ENCODE data around the gene ZNF677. TPM values are rescaled to one million over a fixed set of nuclear protein-coding genes. Genes with fewer than 3 reads are reported as not detected.
A peak's percentile ranks its signal among the peaks of the same experiment; 100 is the strongest.
"Not testable (repeated sequence)": the region's sequence is repeated elsewhere in the genome, so short reads cannot be mapped to it uniquely, and the experiment has no call there.

Gene ZNF677
- 10 to 100 TPM in 4 of 6 experiments, 1 to 10 TPM in 2; 7.6 to 17.1 (median 14.9) TPM for total RNA-seq (2021; fragmentation: NEBNext Ultra II Directional; extraction: Animal tissue kit (Norgen Biotek cat#: 25700))
- long read RNA-seq, partial matches to known transcripts, result 1 of 6 reads
- long read RNA-seq, other reads (novel, unspliced or antisense), result 1 of 6 reads

- Mint-ChIP-seq H3K4me1 (ENCODE audit: low read depth) (peaks cover 6% of the 10 kb centered on the region), H3K9me3 (peaks cover 52% of the 10 kb centered on the region), H3K4me3 (peak within 1 kb of the TSS; percentile 88), H3K27ac (peak within 1 kb of the TSS; percentile 56), H3K36me3 (ENCODE audit: low read depth) (peaks cover 38% of the 10 kb centered on the region), H3K27me3 (ENCODE audit: insufficient read depth) (no peaks in the 10 kb centered on the region; the same call in 1 of the 2 replicates)
- DNase-seq, result peak; percentile 65
- TF ChIP-seq CTCF (IDR thresholded peaks at IDR 0.05), result no peak
These were observed at the start of gene ZNF677 for GRCh38 chr19:53254411-53255341. Gene ZNF677 (minus strand): TSS chr19:53254873. CDS start chr19:53251550, 3,323 bp downstream.

GRCh38 chr19:53301341-53301740, 46.7 kb upstream of the ZNF677 start:
- not testable (repeated sequence) for H3K4me3 Mint-ChIP-seq; H3K27me3 Mint-ChIP-seq (ENCODE audit: insufficient read depth); H3K27ac Mint-ChIP-seq; H3K36me3 Mint-ChIP-seq (ENCODE audit: low read depth); H3K4me1 Mint-ChIP-seq (ENCODE audit: low read depth); DNase-seq
- peaks cover 40% of the 10 kb centered on the region for H3K9me3 Mint-ChIP-seq

- H3K9me3 Mint-ChIP-seq, result peaks cover 69% of the 10 kb centered on the region
- no peaks in the 10 kb centered on the region for H3K4me1 Mint-ChIP-seq (ENCODE audit: low read depth)
These were observed 40.2 kb upstream of the ZNF677 start for GRCh38 chr19:53294786-53295441.

GRCh38 chr19:53290758-53291549, 36.3 kb upstream of the ZNF677 start:
- H3K4me1 Mint-ChIP-seq (ENCODE audit: low read depth), result no peaks in the 10 kb centered on the region

More at GRCh38 chr19:53294786-53295441, 40.2 kb upstream of the ZNF677 start:
- DNase-seq, result no peak
- Mint-ChIP-seq H3K36me3 (ENCODE audit: low read depth) (peaks cover 18% of the 10 kb centered on the region; the same call in 1 of the 2 replicates), H3K27me3 (ENCODE audit: insufficient read depth) (no peaks in the 10 kb centered on the region), H3K4me3 (no peak overlapping the region), H3K27ac (peak overlapping the region; percentile 33; the same call in 1 of the 2 replicates)
- TF ChIP-seq CTCF (IDR thresholded peaks at IDR 0.05), result no peak

GRCh38 chr19:53285087-53285486, 30.4 kb upstream of the ZNF677 start:
- H3K9me3 Mint-ChIP-seq, result peaks cover 34% of the 10 kb centered on the region
- no peak overlapping the region for H3K4me3 Mint-ChIP-seq
- peaks cover 9% of the 10 kb centered on the region for H3K36me3 Mint-ChIP-seq (ENCODE audit: low read depth)
- no peak for TF ChIP-seq CTCF (IDR thresholded peaks at IDR 0.05)
- H3K27ac Mint-ChIP-seq, result no peak overlapping the region
- H3K4me1 Mint-ChIP-seq (ENCODE audit: low read depth), result no peaks in the 10 kb centered on the region
- H3K27me3 Mint-ChIP-seq (ENCODE audit: insufficient read depth), result no peaks in the 10 kb centered on the region; the same call in 1 of the 2 replicates
- no peak for DNase-seq

More at GRCh38 chr19:53290758-53291549, 36.3 kb upstream of the ZNF677 start:
- peaks cover 19% of the 10 kb centered on the region; the same call in 1 of the 2 replicates for H3K36me3 Mint-ChIP-seq (ENCODE audit: low read depth)
- no peak for DNase-seq
- H3K4me3 Mint-ChIP-seq, result no peak overlapping the region
- TF ChIP-seq CTCF (IDR thresholded peaks at IDR 0.05), result no peak
- no peak overlapping the region for H3K27ac Mint-ChIP-seq
- H3K9me3 Mint-ChIP-seq, result peaks cover 63% of the 10 kb centered on the region
- no peaks in the 10 kb centered on the region for H3K27me3 Mint-ChIP-seq (ENCODE audit: insufficient read depth)

DNA sequence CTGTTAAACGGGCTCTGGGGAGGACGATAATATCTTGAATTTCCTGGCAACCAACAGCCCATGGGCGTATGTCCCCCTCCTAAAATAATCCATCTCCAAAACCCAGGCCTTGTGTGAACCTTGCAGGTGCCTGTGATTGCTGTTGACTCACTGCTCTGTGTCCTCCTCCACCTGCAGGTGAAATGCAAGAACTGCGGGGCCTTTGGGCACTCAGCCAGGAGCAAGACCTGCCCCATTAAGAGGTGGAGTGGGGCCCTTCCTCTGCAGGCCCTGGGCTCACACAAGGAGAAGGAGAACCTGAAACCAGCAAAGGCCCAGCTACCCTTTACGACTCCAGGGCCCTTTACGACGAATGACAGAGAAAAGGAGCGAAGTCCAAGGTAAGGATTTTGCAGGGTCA, 27.3 kb upstream of the ZNF677 start:
- H3K27ac Mint-ChIP-seq; H3K4me3 Mint-ChIP-seq; DNase-seq; H3K36me3 Mint-ChIP-seq (ENCODE audit: low read depth); H3K4me1 Mint-ChIP-seq (ENCODE audit: low read depth); H3K27me3 Mint-ChIP-seq (ENCODE audit: insufficient read depth): not testable (repeated sequence)
- H3K9me3 Mint-ChIP-seq, result peaks cover 41% of the 10 kb centered on the region

Data from HFFc6 (cell line).